Myocyte (in vitro differentiated cells): ENCODE results near the gene DEGS1. TPM values are rescaled to one million over a fixed set of nuclear protein-coding genes. Genes with fewer than 3 reads are reported as not detected.
"Not testable (repeated sequence)": the region's sequence is repeated elsewhere in the genome, so short reads cannot be mapped to it uniquely, and the experiment has no call there.

Experiments
- DNase-seq: peaks from one replicate; pipeline ENCODE4 v3.0.0-alpha.2; 2012; ENCODE audit warnings: low read depth
- total RNA-seq: library from RNA; depleted of rRNA; stranded (reverse); fragments of >200 nt; gene quantifications from 2 replicates; pipeline ENCODE4 v1.2.3, GENCODE V29; 2014

DEGS1 gene
- total RNA-seq, 1 donor from 2014 or later: 92.9 TPM

DNA sequence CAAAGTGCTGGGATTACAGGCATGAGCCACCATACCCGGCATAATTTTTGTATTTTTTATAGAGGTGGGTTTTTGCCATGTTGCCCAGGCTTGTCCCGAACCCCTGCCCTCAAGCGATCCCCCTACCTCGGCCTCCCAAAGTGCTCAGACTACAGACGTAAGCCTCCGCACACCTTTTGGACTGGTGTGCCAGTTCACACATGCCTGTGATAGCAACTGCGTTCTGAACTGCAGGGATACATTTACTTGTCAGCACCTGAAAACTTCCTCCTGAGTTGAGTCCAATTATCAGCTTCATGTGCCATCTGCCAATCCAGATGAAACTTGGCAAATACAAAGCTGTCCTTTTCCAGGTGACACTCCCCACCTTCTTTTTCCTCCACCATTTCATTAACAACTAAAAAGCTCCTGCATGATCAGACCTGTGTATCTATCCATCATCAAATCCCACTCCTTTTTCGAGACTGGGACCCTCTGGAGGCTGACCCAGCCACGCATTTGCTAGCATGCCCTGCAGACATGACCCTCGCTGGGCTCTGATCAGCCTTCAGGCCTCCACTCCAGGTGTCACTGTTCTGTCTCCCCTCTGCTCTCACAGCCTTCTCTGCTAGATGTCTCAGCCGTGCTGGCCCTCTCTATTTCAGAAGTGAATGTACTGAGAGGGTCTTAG, 2.1 kb upstream of the DEGS1 start:
- DNase-seq: no peak

DNA sequence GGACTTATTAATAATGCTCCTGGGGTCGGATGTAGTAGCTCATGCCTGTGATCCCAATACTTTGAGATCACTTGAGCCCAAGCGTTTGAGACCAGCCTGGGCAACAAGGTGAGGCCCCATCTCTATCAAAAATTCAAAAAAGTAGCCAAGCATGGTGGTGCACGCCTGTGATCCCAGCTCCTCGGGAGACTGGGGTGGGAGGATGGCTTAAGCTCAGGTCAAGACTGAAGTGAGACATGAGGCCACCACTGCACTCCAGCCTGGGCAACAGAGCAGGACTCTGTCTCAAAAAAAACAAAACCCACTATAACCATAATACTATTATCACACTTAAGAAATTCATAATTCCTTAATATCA, 1.6 kb upstream of the DEGS1 start:
- DNase-seq: no peak

GRCh38 chr1:224182057-224182865, 779 bp upstream of the DEGS1 start:
- DNase-seq: no peak

DNA sequence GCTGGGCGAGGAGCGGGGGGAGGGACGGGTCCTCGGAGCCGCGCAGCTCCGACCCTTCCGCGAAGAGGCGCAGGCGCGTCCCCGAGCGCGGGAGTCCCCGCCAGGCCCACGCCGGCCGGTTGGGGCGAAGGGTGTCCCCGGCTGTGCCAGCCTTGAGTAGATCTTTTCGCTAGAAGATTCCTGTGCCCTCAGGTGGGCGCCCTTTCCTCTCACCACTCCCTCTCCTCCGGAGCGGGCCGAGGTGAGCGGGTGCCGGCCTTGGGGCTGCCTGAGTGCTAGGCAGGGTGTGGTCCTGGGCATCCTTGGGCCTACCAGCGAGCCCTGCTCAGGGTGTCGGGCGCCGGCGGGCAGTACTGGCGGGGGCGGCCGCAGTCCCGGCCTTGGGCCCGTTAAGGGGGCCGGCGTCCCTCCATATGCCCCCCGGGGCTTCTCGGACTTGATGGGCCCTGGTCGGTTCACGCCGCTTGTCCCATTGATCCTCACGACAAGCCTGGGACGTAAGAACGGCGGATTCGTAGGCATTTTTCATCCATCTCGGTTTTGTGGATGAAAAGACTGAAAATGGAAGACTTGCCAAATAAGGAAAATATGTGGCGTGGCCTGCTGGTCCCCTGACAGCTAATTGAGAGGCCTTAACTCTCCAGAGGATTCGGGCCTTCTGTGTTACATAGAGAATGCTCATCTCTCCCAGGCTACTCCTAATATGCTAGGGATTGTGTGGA, 712 bp downstream of the DEGS1 start:
- DNase-seq: peak; percentile 67

GRCh38 chr1:224185208-224185607, 2.2 kb downstream of the DEGS1 start:
- DNase-seq: no peak

- DNase-seq: no peak
Measured at GRCh38 chr1:224188286-224188685, 5.2 kb downstream of the DEGS1 start.

- no peak for DNase-seq
Measured at GRCh38 chr1:224189561-224189960, 6.5 kb downstream of the DEGS1 start.

DNA sequence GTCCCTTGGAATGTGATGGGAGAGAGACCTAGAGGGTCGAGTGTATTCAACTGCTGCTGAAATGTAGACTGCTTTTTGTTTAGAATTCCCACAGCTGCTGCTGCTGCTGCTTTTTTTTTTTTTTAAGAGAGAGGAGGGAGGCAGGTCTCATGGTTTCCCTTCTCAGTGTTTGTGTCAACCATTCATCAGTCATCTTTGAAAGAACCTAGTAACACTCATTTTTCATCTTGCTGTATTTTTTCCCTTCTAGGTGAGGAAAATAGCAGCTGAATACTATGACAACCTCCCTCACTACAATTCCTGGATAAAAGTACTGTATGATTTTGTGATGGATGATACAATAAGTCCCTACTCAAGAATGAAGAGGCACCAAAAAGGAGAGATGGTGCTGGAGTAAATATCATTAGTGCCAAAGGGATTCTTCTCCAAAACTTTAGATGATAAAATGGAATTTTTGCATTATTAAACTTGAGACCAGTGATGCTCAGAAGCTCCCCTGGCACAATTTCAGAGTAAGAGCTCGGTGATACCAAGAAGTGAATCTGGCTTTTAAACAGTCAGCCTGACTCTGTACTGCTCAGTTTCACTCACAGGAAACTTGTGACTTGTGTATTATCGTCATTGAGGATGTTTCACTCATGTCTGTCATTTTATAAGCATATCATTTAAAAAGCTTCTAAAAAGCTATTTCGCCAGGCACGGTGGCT, 9.2 kb downstream of the DEGS1 start:
- DNase-seq: no peak

DNA sequence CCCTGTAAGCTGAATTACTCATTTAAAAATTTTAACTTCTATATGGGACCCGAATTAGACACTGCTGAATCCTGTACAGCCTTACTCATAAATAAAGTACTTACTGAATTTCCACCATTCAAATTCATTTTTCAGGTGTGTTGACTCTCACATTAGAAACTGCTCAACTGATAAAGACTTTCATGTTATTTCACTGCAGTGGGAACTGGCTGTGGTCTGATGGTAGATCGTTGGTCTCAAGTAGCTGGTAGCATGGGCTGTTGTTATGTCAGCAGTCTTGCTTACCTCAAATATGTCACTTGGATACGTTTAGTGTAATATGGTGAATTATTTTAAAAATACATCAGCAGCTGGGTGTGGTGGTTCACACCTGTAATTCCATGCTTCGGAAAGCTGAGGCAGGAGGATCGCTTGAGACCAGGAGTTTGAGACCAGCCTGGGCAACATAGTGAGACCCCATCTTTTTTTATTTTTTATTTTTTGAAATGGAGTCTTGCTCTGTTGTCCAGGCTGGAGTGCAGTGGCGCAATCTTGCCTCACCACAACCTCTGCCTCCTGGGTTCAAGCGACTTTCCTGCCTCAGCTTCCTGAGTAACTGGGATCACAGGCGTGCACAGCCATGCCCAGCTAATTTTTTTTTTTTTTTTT, 10.4 kb downstream of the DEGS1 start:
- no peak for DNase-seq

DNA sequence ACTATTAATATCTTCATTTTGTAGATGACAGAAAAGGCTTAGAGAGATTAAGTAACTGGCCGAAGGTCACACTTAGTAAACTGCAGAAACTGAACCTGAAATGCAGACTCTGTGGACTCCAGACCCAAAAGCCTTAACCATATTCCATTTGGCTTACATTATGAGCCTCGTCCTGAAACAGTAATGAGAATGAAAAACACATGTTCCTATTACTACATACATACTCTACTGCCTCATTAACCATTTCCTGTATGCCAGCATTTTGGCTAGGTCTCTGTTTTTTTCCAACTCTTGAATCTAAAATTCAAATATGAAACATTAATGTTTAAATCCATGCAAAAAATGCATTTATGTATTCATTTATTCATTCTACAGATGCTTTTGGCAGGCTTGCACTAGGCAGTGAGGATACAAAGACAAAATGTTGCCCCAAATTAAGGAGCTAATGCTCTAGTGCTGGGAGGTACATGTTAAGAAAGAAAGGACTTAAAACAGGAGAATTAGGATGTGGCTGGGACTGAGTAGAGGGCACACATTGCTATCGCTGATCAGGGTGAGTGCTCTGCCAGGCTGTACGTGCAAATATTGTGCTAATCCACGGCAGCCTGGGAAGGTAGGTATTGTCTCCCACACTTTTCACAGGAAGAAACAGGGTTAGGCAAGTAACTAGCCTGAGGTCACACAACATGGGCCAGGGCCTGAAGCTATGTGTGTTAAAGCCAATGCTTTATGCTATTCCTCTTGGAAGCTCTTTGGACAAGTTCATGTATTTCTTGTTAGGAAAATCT, 14.0 kb downstream of the DEGS1 start:
- no peak for DNase-seq

DNA sequence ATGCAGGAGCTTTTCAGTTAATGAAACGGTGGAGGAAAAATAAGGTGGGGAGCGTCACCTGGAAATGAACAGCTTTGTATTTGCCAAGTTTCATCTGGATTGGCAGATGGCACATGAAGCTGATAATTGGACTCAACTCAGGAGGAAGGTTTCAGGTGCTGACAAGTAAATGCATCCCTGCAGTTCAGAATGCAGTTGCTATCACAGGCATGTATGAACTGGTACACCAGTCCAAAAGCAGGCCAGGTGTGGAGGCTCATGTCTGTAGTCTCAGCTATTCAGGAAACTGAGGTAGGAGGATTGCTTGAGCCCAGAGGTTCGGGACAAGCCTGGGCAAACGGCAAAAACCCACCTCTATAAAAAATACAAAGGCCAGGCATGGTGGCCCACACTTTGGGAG, 15.5 kb downstream of the DEGS1 start:
- no peak for DNase-seq

GRCh38 chr1:224199679-224200078, 16.6 kb downstream of the DEGS1 start:
- DNase-seq: no peak

DNA sequence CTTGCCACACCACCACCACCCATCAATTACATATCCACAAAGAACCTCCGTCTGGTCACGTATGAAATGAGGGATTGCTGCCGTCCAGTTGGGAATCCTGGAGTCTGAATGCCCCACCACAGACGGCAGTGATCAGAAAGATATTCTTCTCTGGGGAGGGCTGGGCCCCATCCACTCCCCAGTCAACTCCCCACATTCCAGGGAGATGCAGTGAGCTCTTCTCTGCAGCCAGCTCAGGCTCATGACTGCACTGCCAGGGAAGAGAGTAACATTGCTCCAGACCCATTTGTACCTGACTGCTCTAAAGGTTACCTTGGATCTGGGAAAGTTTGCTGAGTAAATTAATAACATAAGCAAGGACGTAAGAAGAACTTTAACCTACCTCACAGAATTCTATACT, 18.3 kb downstream of the DEGS1 start:
- DNase-seq: no peak

GRCh38 chr1:224201853-224202252, 18.8 kb downstream of the DEGS1 start:
- no peak for DNase-seq

DNA sequence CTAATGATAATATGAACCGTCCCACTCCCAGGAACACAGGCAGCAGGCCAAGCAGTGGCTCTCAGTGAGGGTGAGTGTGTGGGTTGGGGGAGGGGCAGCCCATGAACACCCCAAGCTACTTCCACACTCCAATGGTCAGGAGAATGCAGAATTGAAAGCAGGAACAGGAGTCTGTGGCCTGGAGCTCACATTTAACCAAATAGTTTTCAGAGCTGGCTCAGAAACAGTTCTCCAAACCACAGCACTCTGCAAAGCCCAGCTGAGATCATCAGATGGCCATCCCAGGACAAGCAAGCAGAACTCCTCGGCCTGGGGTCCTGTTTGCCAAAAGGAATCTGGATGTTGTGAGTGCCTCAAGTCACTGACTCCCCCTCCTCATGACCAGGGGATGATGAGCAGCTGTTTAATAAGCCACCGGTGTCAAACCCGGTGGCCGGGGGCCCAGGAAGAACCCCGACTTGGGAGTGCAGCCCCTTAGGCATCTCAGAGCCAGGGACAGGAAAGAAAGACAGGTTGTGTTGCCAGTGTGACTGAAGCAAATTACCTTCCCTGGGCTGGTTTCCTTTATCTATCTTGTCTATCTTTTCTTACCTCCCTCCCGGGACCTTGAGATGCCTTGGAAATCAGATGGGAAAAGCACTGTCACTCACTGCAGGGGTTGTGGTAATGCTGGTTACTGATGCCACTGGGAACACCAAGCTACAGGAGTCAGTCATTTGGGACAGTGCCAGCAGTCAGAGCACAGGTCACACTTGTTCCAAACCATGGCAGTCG, 20.4 kb downstream of the DEGS1 start:
- DNase-seq: peak; percentile 92

DNA sequence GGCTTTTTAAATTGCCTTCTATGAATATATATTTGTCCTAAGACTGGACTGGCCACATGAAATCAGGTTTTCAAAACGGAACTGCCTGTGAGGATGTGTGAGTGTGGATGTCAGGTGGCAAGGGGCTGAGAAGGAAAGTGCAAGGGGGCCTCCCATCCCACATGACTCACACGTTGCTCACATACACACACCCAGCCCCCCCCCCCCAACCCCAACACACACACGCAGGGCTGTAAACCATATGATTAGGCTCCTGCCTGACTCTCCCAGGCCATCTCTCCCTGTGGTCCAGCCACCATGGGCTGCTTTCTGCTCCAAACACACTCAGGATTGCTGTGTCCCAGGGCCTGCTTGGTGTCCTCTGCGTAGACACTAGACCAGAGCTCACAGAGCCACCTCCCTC, 22.4 kb downstream of the DEGS1 start:
- DNase-seq: peak; percentile 16

DNA sequence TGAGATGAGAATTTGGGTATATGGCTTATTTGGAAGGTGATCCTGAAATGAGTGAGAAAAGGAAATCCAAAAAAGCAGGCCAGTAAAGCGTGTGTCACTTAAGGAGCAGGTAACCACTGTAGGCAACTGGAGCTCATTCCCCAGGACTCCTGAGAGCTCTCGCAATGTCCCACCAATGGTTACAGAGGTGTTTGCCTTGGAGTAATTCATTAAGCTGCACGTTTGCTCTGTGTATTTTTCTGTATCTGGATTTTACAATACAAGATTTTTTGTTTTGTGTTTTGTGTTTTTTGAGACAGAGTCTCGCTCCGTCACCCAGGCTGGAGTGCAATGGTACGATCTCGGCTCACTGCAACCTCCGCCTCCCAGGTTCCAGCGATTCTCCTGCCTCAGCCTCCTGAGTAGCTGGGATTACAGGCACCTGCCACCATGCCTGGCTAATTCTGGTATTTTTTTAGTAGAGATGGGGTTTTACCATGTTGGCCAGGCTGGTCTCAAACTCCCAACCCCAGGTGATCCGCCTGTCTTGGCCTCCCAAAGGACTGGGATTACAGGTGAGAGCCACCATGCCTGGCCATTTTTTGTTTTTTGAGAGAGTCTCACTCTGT, 23.0 kb downstream of the DEGS1 start:
- not testable (repeated sequence) for DNase-seq

DNA sequence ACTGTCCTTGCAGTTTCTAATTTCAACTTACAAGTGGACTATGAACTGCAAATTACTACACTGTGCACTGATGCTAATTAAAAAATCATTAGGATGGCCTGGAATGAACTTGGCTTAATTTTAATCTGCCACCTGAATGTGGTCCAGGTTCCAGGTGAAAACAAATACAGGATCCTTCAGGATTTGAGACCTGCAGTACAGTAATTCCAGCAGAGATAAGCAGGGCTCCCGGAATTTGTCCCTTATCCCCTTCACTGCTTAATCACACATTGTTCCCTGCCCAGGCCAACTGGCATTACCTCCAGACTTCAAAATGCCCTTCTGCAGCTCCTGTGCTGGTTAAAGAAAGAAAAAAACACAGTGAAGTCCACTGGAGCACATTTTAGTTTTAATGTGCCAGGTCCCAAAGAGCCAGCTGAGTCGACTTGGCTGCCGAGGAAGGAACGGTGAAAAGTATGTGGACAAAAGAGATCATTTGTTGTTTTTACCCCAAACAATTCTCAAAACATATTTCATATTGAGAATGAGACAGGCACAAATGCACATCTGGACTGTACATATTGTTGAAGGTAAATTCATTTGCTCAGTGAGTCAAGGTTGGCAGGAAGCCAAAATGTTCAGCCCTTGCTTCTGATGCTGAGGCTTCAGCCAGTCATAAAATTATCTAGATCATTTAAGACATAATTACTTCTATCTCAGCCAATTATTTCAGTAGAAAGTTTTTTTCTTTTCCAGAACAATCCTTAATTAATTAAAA, 28.3 kb downstream of the DEGS1 start:
- no peak for DNase-seq
